ENCODE data around the gene ZBED2.

DNA sequence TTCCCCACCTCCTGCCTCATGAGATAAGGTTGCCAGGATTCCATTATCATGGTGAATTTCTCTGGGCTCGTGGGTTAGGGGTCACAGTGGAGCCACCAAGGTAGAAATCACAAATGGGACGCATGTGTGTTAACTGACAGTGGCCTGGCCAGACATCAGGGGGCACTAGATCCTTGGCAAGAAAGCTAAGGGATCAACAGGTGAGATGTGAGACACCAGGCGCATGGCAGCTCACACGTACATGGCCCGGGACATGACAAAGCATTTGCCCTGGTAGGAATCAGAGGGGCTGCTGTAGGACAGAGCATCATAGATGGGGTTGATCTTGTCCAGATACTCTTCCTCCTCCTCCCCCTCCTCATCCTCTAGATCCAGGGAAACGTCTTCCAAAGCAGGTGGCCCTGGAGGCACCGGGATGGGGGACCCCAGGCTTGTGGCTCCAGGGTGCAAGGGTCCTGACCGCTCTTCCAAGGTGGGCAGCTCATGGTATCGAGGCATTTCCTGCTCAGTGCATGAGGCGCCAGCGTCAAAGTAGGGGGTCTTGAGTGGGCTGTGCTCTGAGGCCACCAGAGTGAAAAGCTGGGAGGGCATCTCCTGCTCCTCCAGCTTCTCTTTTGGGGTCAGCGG is 24.6 kb downstream of the ZBED2 start:
- TF ChIP-seq POLR2A (IDR thresholded peaks at IDR 0.05) (no peak), POLR2AphosphoS5 (IDR thresholded peaks at IDR 0.05) (no peak)
- TF ChIP-seq, protein P1, sequence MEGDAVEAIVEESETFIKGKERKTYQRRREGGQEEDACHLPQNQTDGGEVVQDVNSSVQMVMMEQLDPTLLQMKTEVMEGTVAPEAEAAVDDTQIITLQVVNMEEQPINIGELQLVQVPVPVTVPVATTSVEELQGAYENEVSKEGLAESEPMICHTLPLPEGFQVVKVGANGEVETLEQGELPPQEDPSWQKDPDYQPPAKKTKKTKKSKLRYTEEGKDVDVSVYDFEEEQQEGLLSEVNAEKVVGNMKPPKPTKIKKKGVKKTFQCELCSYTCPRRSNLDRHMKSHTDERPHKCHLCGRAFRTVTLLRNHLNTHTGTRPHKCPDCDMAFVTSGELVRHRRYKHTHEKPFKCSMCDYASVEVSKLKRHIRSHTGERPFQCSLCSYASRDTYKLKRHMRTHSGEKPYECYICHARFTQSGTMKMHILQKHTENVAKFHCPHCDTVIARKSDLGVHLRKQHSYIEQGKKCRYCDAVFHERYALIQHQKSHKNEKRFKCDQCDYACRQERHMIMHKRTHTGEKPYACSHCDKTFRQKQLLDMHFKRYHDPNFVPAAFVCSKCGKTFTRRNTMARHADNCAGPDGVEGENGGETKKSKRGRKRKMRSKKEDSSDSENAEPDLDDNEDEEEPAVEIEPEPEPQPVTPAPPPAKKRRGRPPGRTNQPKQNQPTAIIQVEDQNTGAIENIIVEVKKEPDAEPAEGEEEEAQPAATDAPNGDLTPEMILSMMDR (IDR thresholded peaks at IDR 0.05) = no peak
